Type B pancreatic cell (in vitro differentiated cells): Measurements from ENCODE around the gene STC2. TPM values are rescaled to one million over a fixed set of nuclear protein-coding genes. Genes with fewer than 3 reads are reported as not detected.

ENCODE experiments used
- DNase-seq: peaks from one replicate; pipeline ENCODE4 v3.0.0; 2021; ENCODE audit warnings: mixed read lengths; ENCODE audit not compliant: unreplicated experiment; ENCODE audit errors: extremely low spot score
- H3K27ac Mint-ChIP-seq: 2 replicates; pipeline ENCODE4 v1.8.0; 2021; ENCODE audit warnings: mild to moderate bottlenecking, mixed read lengths
- H3K27me3 Mint-ChIP-seq: 2 replicates; pipeline ENCODE4 v1.8.0; 2021; ENCODE audit warnings: mixed read lengths
- H3K36me3 Mint-ChIP-seq: 2 replicates; pipeline ENCODE4 v1.8.0; 2021; ENCODE audit warnings: mixed read lengths
- H3K4me1 Mint-ChIP-seq: one replicate; pipeline ENCODE4 v1.8.0; 2021; ENCODE audit warnings: mixed read lengths; ENCODE audit not compliant: unreplicated experiment
- H3K4me3 Mint-ChIP-seq: 2 replicates; pipeline ENCODE4 v1.8.0; 2021; ENCODE audit warnings: mild to moderate bottlenecking, mixed read lengths
- H3K9me3 Mint-ChIP-seq: 2 replicates; pipeline ENCODE4 v1.8.0; 2021; ENCODE audit warnings: mixed read lengths
- CTCF ChIP-seq: fragments of 200-600 bp; sonication (generic); conservative IDR thresholded peaks from 2 replicates; pipeline ENCODE4 v1.5.0; 2021; ENCODE audit warnings: antibody characterized with exemption, mild to moderate bottlenecking
- total RNA-seq: library from RNA; stranded (reverse); gene quantifications from 2 replicates; pipeline ENCODE4 v1.2.1, GENCODE V29; 2021; ENCODE audit warnings: low replicate concordance

Gene STC2
- total RNA-seq, 1 donor from 2014 or later, result 25.7 TPM

- Mint-ChIP-seq H3K4me3 (no peak overlapping the region), H3K36me3 (peaks cover 3% of the 10 kb centered on the region), H3K4me1 (peaks cover 49% of the 10 kb centered on the region), H3K27ac (peak overlapping the region; percentile 15), H3K9me3 (no peaks in the 10 kb centered on the region), H3K27me3 (no peaks in the 10 kb centered on the region)
- no peak for TF ChIP-seq CTCF
- no peak for DNase-seq
Observed at GRCh38 chr5:173313351-173313801, 14.8 kb downstream of the STC2 start.

GRCh38 chr5:173312821-173313220 is 15.4 kb downstream of the STC2 start:
- no peaks in the 10 kb centered on the region for H3K9me3 Mint-ChIP-seq
- peaks cover 49% of the 10 kb centered on the region for H3K4me1 Mint-ChIP-seq
- TF ChIP-seq CTCF, result no peak
- H3K4me3 Mint-ChIP-seq, result no peak overlapping the region
- peaks cover 3% of the 10 kb centered on the region for H3K36me3 Mint-ChIP-seq
- no peaks in the 10 kb centered on the region for H3K27me3 Mint-ChIP-seq
- DNase-seq, result no peak
- H3K27ac Mint-ChIP-seq, result peak overlapping the region; percentile 15

GRCh38 chr5:173311818-173312585 is 16.2 kb downstream of the STC2 start:
- H3K27me3 Mint-ChIP-seq, result no peaks in the 10 kb centered on the region
- H3K27ac Mint-ChIP-seq, result no peak overlapping the region
- H3K4me3 Mint-ChIP-seq, result no peak overlapping the region
- no peaks in the 10 kb centered on the region for H3K36me3 Mint-ChIP-seq
- TF ChIP-seq CTCF, result no peak
- DNase-seq, result no peak
- no peaks in the 10 kb centered on the region for H3K9me3 Mint-ChIP-seq
- H3K4me1 Mint-ChIP-seq, result peaks cover 44% of the 10 kb centered on the region

GRCh38 chr5:173310861-173311785 is 17.1 kb downstream of the STC2 start:
- peaks cover 41% of the 10 kb centered on the region for H3K4me1 Mint-ChIP-seq

More at GRCh38 chr5:173310861-173311785, 17.1 kb downstream of the STC2 start:
- TF ChIP-seq CTCF, result no peak
- Mint-ChIP-seq H3K4me3 (no peak overlapping the region), H3K27ac (no peak overlapping the region), H3K27me3 (no peaks in the 10 kb centered on the region), H3K9me3 (no peaks in the 10 kb centered on the region), H3K36me3 (no peaks in the 10 kb centered on the region)
- peak; percentile 58 for DNase-seq
